Omental fat pad (tissue), 4 donors: Measurements from ENCODE around the gene F2RL2. TPM values are rescaled to one million over a fixed set of nuclear protein-coding genes. Genes with fewer than 3 reads are reported as not detected.

Experiments used
- ATAC-seq: fragments of 150-250 bp; one replicate; pipeline ENCODE4 v1.9.1; 2016; ENCODE audit warnings: mild to moderate bottlenecking, moderate library complexity; ENCODE audit not compliant: low FRiP score
- DNase-seq: peaks from one replicate; pipeline ENCODE4 v3.0.0-alpha.2; 2019; ENCODE audit warnings: low spot score
- CTCF ChIP-seq, 3 donors: fragments of 450-650 bp; IDR thresholded peaks; one replicate each; pipeline ENCODE4 v1.5.1; 2016 to 2017; ENCODE audit warnings: antibody characterized with exemption in 3 of 3, mild to moderate bottlenecking in 3 of 3, moderate library complexity in 2 of 3
- total RNA-seq, 4 donors: library from RNA; depleted of rRNA; stranded (reverse); fragments of >200 nt; gene quantifications; one replicate each; pipeline ENCODE4 v1.1.0, GENCODE V29; 2016

F2RL2 gene
- total RNA-seq, 4 donors from 2014 or later, result 0.28 to 0.63 TPM; not detected in 2

DNA sequence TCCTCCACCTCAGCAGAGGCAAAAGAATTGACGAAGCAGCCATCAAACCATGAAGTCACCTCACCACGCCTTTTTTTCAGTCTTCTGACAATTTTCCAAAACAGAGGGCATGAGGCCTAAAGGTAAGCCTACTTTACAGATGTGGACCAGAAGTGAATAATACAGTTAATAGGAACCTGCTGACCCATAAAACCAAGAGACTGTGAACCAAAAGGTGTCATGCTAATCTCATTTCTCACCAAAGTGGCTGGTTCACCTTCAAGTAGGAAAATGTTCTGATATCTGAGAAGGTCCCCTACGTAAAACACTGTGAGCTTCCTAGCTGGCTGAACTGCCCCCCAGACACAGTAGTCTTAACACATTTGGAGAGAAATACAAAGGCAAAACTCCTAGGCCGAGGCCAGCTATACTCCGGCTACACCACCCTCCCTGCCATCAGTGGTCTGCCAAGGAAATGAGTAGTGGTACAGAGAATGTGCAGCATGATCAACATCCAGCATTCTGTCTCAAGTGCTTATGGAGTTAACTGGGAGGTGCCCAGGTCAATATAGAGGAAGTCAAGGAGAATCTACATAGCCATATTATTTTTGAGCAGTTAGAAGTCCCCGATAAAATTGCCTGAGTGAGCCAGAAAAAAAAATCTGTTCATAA lies 19.3 kb upstream of the F2RL2 start:
- TF ChIP-seq CTCF (IDR thresholded peaks at IDR 0.05), result no peak
- DNase-seq, result no peak
- no peak for ATAC-seq

- ATAC-seq (no peak), DNase-seq (peak; percentile 56)
- TF ChIP-seq CTCF (IDR thresholded peaks at IDR 0.05), result peak in 1 of 3 donors; percentile 18
These were observed 18.4 kb upstream of the F2RL2 start for GRCh38 chr5:76641514-76642120.

- DNase-seq (no peak), ATAC-seq (no peak)
- TF ChIP-seq CTCF (IDR thresholded peaks at IDR 0.05), result no peak
These were observed 15.3 kb upstream of the F2RL2 start for GRCh38 chr5:76638479-76638878.

GRCh38 chr5:76637490-76637889 lies 14.3 kb upstream of the F2RL2 start:
- DNase-seq (no peak), ATAC-seq (no peak)

DNA sequence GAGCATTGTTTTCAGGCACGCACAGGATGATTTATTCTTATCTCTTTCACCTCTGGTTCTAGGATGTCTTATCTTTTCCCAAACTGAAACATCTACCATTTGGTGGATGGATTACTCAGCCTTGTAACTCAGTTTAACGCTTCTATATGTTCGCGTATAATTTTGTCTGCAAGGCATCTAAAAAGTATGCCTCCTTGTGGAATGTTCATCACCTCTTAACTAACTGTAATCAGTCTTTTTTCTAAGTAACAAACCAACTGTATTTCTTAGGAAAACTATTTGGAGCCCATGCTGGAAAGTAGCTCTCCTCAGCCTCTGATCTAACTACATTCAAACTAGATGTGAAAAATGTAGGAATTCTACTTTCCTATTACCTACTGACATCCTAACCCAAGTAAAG lies 11.5 kb upstream of the F2RL2 start:
- DNase-seq (no peak), ATAC-seq (no peak)
- no peak for TF ChIP-seq CTCF (IDR thresholded peaks at IDR 0.05)

More at GRCh38 chr5:76637490-76637889, 14.3 kb upstream of the F2RL2 start:
- TF ChIP-seq CTCF (IDR thresholded peaks at IDR 0.05), result no peak

DNA sequence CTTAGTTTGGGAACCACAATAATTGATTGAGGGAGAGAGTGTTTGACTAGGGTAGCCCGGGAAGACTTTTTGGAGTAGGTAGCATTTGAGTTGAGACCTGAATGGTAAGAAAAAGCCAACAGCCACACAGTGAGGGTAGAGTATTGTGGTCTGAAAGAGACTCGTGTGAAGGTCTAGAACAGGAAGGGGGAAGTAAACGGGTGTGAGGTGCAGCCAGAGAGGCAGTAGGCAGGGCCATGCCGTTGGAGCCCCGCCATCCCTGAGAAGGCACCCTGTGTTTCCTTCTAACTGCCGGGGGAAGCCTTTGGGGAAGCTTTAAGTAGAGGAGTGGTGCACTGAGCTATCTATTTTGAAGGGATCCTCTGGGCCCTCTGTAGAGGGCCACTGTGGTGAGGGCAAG lies 3.5 kb upstream of the F2RL2 start:
- no peak for TF ChIP-seq CTCF (IDR thresholded peaks at IDR 0.05)
- DNase-seq (no peak), ATAC-seq (no peak)
